HG02870 (cell line): Measurements from ENCODE around the gene WNT3.

ENCODE experiments used
- ATAC-seq: cut with Tn5 transposase; IDR thresholded peaks from one replicate; pipeline ENCODE4 v1.9.1; 2021; ENCODE audit warnings: mild to moderate bottlenecking, moderate library complexity; ENCODE audit not compliant: unreplicated experiment

Gene WNT3

GRCh38 chr17:46836500-46836899 is 18.0 kb upstream of the WNT3 start:
- ATAC-seq, result no peak

- ATAC-seq, result no peak
Measured at GRCh38 chr17:46834846-46835245, 16.4 kb upstream of the WNT3 start.

GRCh38 chr17:46833840-46834208 is 15.3 kb upstream of the WNT3 start:
- no peak for ATAC-seq

- no peak for ATAC-seq
Measured at GRCh38 chr17:46832945-46833839, 14.7 kb upstream of the WNT3 start.

- ATAC-seq, result no peak
Measured at GRCh38 chr17:46832331-46832821, 13.9 kb upstream of the WNT3 start.

- no peak for ATAC-seq
Measured at GRCh38 chr17:46831573-46832330, 13.3 kb upstream of the WNT3 start.

GRCh38 chr17:46827274-46827673 is 8.8 kb upstream of the WNT3 start:
- no peak for ATAC-seq

GRCh38 chr17:46826116-46826515 is 7.6 kb upstream of the WNT3 start:
- no peak for ATAC-seq

- ATAC-seq, result no peak
Measured at GRCh38 chr17:46823657-46824056, 5.2 kb upstream of the WNT3 start.

- ATAC-seq, result no peak
Measured at GRCh38 chr17:46822388-46822921, 4.0 kb upstream of the WNT3 start.

- ATAC-seq, result no peak
Measured at GRCh38 chr17:46821482-46822387, 3.2 kb upstream of the WNT3 start.

GRCh38 chr17:46820592-46821450 is 2.3 kb upstream of the WNT3 start:
- ATAC-seq, result no peak

GRCh38 chr17:46819906-46820351 is 1.4 kb upstream of the WNT3 start:
- ATAC-seq, result no peak

- no peak for ATAC-seq
Measured at GRCh38 chr17:46818929-46819859, 702 bp upstream of the WNT3 start.

- no peak for ATAC-seq
Measured at GRCh38 chr17:46817901-46818209, 637 bp downstream of the WNT3 start.

- no peak for ATAC-seq
Measured at GRCh38 chr17:46817151-46817900, 1.2 kb downstream of the WNT3 start.

GRCh38 chr17:46815474-46816353 is 2.8 kb downstream of the WNT3 start:
- no peak for ATAC-seq
